Duodenal mucosa (tissue), 2 donors: ENCODE data around the gene ADK.

Experiments
- H3K27ac ChIP-seq: one replicate; pipeline ENCODE4 v1.7.0; 2013; ENCODE audit warnings: low read depth, low read length
- H3K27me3 ChIP-seq, 2 donors: one replicate each; pipeline ENCODE4 v1.7.0; 2013; ENCODE audit warnings: low read length in 2 of 2, control low read depth in 1 of 2; ENCODE audit not compliant: insufficient read depth in 2 of 2, control insufficient read depth in 1 of 2
- H3K36me3 ChIP-seq, 2 donors: one replicate each; pipeline ENCODE4 v1.7.0; 2013; ENCODE audit warnings: low read length in 2 of 2, control low read depth in 1 of 2; ENCODE audit not compliant: insufficient read depth in 2 of 2, control insufficient read depth in 1 of 2
- H3K4me1 ChIP-seq, 2 donors: one replicate each; pipeline ENCODE4 v1.7.0; 2013; ENCODE audit warnings: low read length in 2 of 2, control low read depth in 1 of 2; ENCODE audit not compliant: insufficient read depth in 2 of 2, control insufficient read depth in 1 of 2
- H3K4me3 ChIP-seq, 2 donors: one replicate each; pipeline ENCODE4 v1.7.0; 2013; ENCODE audit warnings: low read length in 2 of 2, low read depth in 1 of 2
- H3K9ac ChIP-seq, 2 donors: one replicate each; pipeline ENCODE4 v1.7.0; 2013; ENCODE audit warnings: low read length in 2 of 2, low read depth in 1 of 2
- H3K9me3 ChIP-seq, 2 donors: one replicate each; pipeline ENCODE4 v1.7.0; 2013; ENCODE audit warnings: low read length in 2 of 2, control low read depth in 1 of 2; ENCODE audit not compliant: control insufficient read depth in 1 of 2

Gene ADK

DNA sequence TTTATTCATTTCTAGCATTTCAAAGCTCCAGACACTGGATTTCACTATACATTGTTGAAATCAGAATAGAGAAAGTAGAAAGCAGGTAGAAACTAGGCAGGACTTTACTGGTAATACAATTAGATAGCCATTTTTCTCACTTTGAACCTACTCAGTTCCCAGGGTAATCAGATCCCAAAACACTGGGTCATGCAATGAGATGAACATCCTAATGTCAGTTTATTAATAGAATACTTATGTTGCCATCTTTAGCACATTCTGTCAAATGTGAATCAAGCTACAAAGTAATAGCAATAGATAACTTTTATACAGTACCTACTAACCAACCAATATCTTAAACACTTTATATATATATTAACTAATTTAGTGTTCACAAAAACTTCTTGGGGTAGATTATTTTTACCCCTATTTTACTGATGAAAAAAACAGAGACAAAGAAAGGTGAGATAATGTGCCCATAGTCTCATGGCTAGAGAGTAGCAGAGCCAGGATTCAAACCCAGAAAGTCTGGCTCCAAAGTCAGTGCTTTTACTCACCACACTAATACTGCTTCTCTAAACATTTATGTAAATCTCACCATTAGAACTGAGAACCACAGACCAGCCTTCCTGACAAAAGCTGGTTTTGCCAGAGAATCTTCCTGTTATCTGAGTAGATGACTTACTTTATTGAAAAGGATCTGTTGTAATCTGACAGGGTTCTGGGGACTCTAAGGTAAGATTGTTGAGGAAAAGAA is 521.6 kb downstream of the ADK start:
- Histone ChIP-seq H3K4me1 (no peaks in the 10 kb centered on the region), H3K27ac (no peak overlapping the region), H3K9ac (no peak overlapping the region), H3K9me3 (peaks cover 0 to 9% of the 10 kb centered on the region in 2 donors), H3K4me3 (no peak overlapping the region), H3K27me3 (no peaks in the 10 kb centered on the region), H3K36me3 (peaks cover 0 to 10% of the 10 kb centered on the region in 2 donors)

DNA sequence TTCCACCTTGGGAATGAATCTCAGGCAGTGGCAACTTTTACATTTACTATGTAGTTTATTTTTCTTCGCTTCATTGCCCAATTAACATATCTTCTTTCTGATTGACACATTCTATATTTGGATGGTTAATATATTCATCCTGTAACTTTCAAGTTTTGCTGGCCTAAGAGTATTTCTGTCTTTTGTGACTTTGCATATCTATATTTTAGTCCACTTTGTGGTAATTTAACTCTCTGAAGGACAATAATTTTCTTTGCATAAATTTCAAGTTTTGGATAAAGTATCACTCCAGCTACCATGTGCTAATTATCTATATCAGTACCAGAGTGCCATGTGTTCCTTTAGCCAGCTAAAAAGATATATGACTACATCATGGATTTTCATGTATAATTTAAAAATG is 523.9 kb downstream of the ADK start:
- Histone ChIP-seq H3K4me3 (no peak overlapping the region), H3K9ac (no peak overlapping the region), H3K4me1 (no peaks in the 10 kb centered on the region), H3K27me3 (no peaks in the 10 kb centered on the region), H3K36me3 (peaks cover 0 to 10% of the 10 kb centered on the region in 2 donors), H3K27ac (no peak overlapping the region), H3K9me3 (peaks cover 0 to 9% of the 10 kb centered on the region in 2 donors)

DNA sequence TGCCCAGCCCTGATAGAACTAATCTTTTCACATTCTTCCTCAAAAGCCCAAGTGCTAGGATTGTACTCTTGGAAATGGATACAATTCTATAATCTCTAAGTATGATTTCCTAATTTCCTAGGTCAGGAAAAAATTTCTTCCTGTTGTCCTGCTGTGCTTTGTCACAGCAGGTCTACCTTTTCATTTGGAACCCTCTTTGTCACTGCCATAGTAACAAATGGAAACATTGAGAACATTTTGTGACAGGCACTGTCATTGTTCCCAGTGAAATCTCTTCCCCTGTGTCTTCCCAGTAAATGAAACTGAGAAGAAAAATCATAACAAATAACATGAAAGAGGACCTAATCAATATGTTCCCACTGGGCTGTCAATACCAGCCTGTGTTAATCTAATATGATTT is 524.5 kb downstream of the ADK start:
- Histone ChIP-seq H3K27me3 (no peaks in the 10 kb centered on the region), H3K9me3 (peaks cover 0 to 9% of the 10 kb centered on the region in 2 donors), H3K4me1 (no peaks in the 10 kb centered on the region), H3K9ac (no peak overlapping the region), H3K4me3 (no peak overlapping the region), H3K36me3 (peaks cover 0 to 10% of the 10 kb centered on the region in 2 donors), H3K27ac (no peak overlapping the region)

DNA sequence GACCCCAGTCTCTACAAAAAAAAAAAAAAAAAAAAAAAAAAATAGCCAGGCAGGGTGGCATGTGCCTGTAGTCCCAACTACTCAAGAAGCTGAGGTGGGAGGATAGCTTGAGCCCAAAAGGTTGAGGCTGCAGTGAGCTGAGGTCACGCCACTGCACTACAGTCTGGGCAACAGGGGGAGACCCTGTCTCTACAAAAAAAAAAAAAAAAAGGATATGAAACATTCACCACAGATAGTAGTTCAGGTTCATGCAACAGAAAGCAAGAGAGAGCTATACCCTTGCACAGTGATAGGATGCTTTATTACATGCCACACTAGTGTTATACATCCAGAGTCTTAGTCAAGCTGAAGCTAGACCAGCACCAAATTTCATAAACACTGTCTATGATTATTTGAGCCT is 526.9 kb downstream of the ADK start:
- H3K4me3 ChIP-seq = no peak overlapping the region

DNA sequence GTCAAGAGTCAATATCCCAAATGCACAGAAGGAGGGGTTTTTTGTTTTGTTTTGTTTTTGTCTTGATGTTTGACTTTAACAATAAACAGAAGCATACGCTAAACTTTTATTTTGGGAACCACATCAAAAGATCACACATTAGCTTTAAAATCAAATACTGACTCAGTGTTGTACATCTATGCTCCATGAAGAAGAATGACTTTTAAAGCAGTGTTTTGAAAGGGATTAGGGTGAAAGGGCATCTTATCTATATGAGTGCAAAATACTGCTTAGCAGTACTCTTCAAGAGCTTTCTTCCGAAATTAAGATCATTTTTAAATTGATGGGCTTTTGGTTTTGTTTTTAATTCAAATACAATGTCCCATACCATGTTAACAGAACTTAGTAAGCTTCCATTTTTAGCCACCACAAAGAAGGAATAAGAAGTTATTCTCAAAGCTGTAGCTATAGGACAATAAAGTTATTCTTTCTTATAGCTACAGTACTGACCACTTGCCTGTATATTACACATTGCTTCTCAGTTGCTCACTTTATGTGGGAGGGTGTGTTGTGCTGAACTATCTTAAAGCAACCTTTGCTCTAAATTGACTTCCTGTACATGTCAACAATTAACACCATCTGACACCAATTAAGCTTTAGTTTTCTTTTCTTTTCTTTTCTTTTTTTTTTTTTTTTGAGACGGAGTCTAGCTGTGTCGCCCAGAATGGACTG is 531.1 kb downstream of the ADK start:
- no peak overlapping the region for H3K9ac ChIP-seq
- no peaks in the 10 kb centered on the region for H3K36me3 ChIP-seq
- H3K27me3 ChIP-seq = no peaks in the 10 kb centered on the region
- peaks cover 3 to 13% of the 10 kb centered on the region in 2 donors for H3K4me1 ChIP-seq
- H3K4me3 ChIP-seq = no peak overlapping the region
- H3K9me3 ChIP-seq = no peaks in the 10 kb centered on the region
- H3K27ac ChIP-seq = no peak overlapping the region

More for the DNA sequence above, 526.9 kb downstream of the ADK start:
- Histone ChIP-seq H3K4me1 (peaks cover 3 to 6% of the 10 kb centered on the region in 2 donors), H3K27ac (no peak overlapping the region), H3K36me3 (peaks cover 0 to 10% of the 10 kb centered on the region in 2 donors), H3K9ac (no peak overlapping the region), H3K9me3 (peaks cover 0 to 8% of the 10 kb centered on the region in 2 donors), H3K27me3 (no peaks in the 10 kb centered on the region)

DNA sequence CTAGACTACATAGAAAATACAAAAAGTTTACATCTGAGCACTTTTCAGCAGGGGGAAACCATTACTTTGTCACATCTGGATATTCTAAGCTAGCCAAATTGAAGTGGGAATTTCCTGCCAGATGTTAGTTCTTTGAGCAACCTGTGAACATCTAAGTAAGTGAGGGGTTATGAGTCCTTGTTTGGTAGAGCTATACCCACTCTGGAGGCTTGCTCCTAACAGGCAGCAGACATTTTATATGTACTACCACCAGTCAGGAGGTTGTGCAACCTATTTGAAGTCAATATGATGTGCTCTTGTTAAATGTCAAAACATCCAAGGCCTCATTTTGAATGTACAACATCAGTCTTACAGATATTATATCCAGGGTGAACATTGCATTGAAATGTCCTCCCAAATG is 532.0 kb downstream of the ADK start:
- no peak overlapping the region for H3K27ac ChIP-seq
- H3K36me3 ChIP-seq = no peaks in the 10 kb centered on the region

DNA sequence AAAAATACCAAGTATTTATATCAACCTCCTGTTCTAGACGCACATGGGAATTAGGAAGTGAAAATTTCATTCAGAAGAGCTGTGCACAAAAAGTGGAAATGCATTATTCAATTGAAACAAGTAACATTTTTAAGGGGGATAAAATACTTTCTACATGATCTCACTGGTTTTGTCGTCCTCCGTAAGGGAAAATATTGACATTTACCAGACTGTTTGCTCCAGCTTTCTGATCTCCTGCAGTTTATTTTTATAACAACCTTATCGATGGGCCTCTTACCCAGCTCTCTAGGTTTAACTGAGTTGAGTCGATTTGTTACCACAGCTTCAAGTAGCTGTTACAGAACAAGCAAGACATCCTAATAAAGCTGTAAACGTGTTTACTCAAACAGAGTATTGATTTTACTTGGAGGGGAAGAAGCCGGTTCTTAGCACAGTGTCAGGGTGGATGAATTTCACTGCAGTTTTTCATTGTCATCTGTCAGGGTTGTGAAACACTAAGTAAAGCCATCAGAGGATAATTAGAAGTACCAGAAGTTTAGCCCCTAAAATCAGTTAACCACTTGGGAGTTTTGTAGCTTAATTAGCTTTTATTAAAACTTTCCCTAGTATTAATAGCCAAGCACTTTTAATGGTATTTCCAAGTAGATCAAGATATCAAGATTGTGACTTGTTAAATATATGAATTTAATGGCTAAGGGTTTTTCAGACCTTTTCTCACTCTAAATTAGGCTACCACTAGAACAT is 532.8 kb downstream of the ADK start:
- Histone ChIP-seq H3K4me3 (no peak overlapping the region), H3K27me3 (no peaks in the 10 kb centered on the region), H3K27ac (no peak overlapping the region)

More for the DNA sequence above, 532.0 kb downstream of the ADK start:
- H3K4me3 ChIP-seq = no peak overlapping the region
- peaks cover 3 to 13% of the 10 kb centered on the region in 2 donors for H3K4me1 ChIP-seq
- H3K9me3 ChIP-seq = no peaks in the 10 kb centered on the region
- H3K27me3 ChIP-seq = no peaks in the 10 kb centered on the region
- H3K9ac ChIP-seq = no peak overlapping the region

DNA sequence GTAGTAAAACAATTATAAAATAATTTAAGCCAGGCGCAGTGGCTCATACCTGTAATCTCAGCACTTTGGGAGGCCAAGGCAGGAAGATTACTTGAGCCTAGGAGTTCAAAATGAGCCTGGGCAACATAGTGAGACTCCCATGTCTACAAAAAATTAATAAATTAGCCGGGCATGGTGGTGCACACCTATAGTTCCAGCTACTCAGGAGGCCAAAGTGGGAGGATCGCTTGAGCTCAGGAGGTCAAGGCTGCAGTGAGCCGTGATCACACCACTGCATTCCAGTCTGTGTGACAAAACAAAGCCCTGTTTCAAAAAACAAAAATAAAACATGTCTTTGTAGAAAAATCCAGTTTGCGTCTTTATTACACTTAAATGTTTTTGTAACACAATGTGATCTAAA is 533.4 kb downstream of the ADK start:
- no peaks in the 10 kb centered on the region for H3K27me3 ChIP-seq
- peaks cover 3 to 13% of the 10 kb centered on the region in 2 donors for H3K4me1 ChIP-seq
- no peak overlapping the region for H3K4me3 ChIP-seq
- H3K36me3 ChIP-seq = no peaks in the 10 kb centered on the region
- H3K27ac ChIP-seq = no peak overlapping the region
- no peak overlapping the region for H3K9ac ChIP-seq
- H3K9me3 ChIP-seq = no peaks in the 10 kb centered on the region

More for the DNA sequence above, 532.8 kb downstream of the ADK start:
- H3K9me3 ChIP-seq = no peaks in the 10 kb centered on the region
- H3K4me1 ChIP-seq = peaks cover 3 to 13% of the 10 kb centered on the region in 2 donors
- H3K36me3 ChIP-seq = no peaks in the 10 kb centered on the region
- no peak overlapping the region for H3K9ac ChIP-seq

DNA sequence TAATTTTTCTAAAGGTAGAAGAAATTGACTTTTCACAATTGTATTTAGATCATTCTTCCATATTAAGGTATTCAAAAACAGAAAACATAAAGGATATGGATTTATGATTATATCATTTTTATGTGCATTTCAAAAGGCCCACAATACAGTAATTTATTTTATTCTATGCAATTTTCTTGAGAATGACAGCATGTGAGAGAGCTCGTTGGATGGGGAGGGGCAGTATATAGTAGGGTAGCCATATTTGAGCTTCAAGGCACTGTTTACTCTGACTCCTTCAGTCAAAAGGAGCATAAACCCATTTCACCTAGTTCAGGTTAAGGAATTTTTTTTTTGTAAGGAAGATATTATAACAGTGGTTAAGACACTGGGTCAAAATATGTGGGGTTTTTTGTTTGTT is 534.5 kb downstream of the ADK start:
- Histone ChIP-seq H3K27ac (no peak overlapping the region), H3K9ac (no peak overlapping the region), H3K27me3 (no peaks in the 10 kb centered on the region), H3K4me1 (peaks cover 3 to 13% of the 10 kb centered on the region in 2 donors), H3K4me3 (no peak overlapping the region), H3K36me3 (no peaks in the 10 kb centered on the region), H3K9me3 (no peaks in the 10 kb centered on the region)

DNA sequence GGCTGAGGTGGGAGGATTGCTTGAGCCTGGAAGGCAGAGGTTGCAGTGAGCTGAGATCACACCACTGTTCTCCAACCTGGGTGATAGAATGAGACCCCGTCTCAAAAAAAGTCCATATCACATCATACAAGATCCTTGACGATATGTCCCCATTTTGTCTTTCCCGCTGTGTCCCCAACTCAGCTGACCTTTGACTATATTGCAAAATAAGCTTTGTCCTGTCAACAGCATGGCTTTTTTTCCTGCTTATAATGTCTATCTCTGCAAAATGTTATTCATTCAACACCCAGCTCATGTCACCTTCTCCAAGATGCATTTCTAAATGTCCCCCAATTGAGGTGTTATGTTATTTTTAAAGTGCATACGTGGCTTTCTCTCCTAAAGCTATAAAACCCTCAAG is 539.4 kb downstream of the ADK start:
- no peaks in the 10 kb centered on the region for H3K36me3 ChIP-seq
- H3K9ac ChIP-seq = no peak overlapping the region
- H3K4me1 ChIP-seq = no peaks in the 10 kb centered on the region
- H3K4me3 ChIP-seq = no peak overlapping the region
- no peak overlapping the region for H3K27ac ChIP-seq
- no peaks in the 10 kb centered on the region for H3K27me3 ChIP-seq
- H3K9me3 ChIP-seq = no peaks in the 10 kb centered on the region
